OCI-LY1 (cell line): Measurements from ENCODE around the gene RHOD.

Source experiments
- H2AFZ ChIP-seq: fragments of 200-600 bp; sonication (generic), shearing (Covaris generic); 2 replicates; pipeline ENCODE4 v1.6.0; 2014; ENCODE audit warnings: antibody characterized with exemption, mild to moderate bottlenecking, low read length
- H3F3A ChIP-seq: fragments of 200-600 bp; sonication (generic), shearing (Covaris generic); 2 replicates; pipeline ENCODE4 v1.6.0; 2014; ENCODE audit warnings: mild to moderate bottlenecking, antibody characterized with exemption, low read length, moderate library complexity; ENCODE audit not compliant: insufficient read depth
- H3K27ac ChIP-seq: fragments of 200-600 bp; sonication (generic); 2 replicates; pipeline ENCODE4 v1.5.1; 2014; ENCODE audit warnings: low read length, mixed run types, mild to moderate bottlenecking, low read depth; ENCODE audit not compliant: poor library complexity, severe bottlenecking
- H3K27me3 ChIP-seq: fragments of 200-600 bp; sonication (generic); 2 replicates; pipeline ENCODE4 v1.6.0; 2014; ENCODE audit warnings: antibody characterized with exemption, mild to moderate bottlenecking, low read length, moderate library complexity; ENCODE audit not compliant: insufficient read depth
- H3K36me3 ChIP-seq: fragments of 200-600 bp; sonication (generic); 2 replicates; pipeline ENCODE4 v1.6.1; 2014; ENCODE audit warnings: mild to moderate bottlenecking, antibody characterized with exemption, low read length, moderate library complexity, mixed read lengths; ENCODE audit not compliant: insufficient read depth
- H3K4me1 ChIP-seq: fragments of 200-600 bp; sonication (generic); 2 replicates; pipeline ENCODE4 v1.5.1; 2014; ENCODE audit warnings: mild to moderate bottlenecking, low read length, moderate library complexity; ENCODE audit not compliant: insufficient read depth, severe bottlenecking
- H3K4me2 ChIP-seq: fragments of 200-600 bp; sonication (generic), shearing (Covaris generic); 2 replicates; pipeline ENCODE4 v1.6.1; 2014; ENCODE audit warnings: low read length
- H3K4me3 ChIP-seq: fragments of 200-600 bp; sonication (generic); 2 replicates; pipeline ENCODE4 v1.5.1; 2014; ENCODE audit warnings: low read length, low read depth, mild to moderate bottlenecking, mixed read lengths; ENCODE audit not compliant: poor library complexity, severe bottlenecking
- H3K79me2 ChIP-seq: fragments of 200-600 bp; shearing (Covaris generic); 2 replicates; pipeline ENCODE4 v1.6.1; 2016; ENCODE audit warnings: mixed run types, low read length, mixed read lengths; ENCODE audit not compliant: insufficient read depth
- H3K9ac ChIP-seq: fragments of 200-600 bp; sonication (generic), shearing (Covaris generic); 2 replicates; pipeline ENCODE4 v1.6.1; 2014; ENCODE audit warnings: mild to moderate bottlenecking, low read length, mixed read lengths
- H3K9me2 ChIP-seq: fragments of 200-600 bp; sonication (generic), shearing (Covaris generic); 2 replicates; pipeline ENCODE4 v1.6.1; 2014; ENCODE audit warnings: low read depth, mild to moderate bottlenecking, low read length, mixed read lengths
- H3K9me3 ChIP-seq: fragments of 200-600 bp; shearing (Covaris generic); 2 replicates; pipeline ENCODE4 v1.6.1; 2014; ENCODE audit warnings: low read length, mixed read lengths
- H4K20me1 ChIP-seq: fragments of 200-600 bp; sonication (generic), shearing (Covaris generic); 2 replicates; pipeline ENCODE4 v1.6.0; 2016; ENCODE audit warnings: mild to moderate bottlenecking, low read length; ENCODE audit not compliant: insufficient read depth
- EZH2 ChIP-seq: fragments of 200-600 bp; sonication (generic), shearing (Covaris generic); IDR thresholded peaks from 2 replicates; pipeline ENCODE4 v1.8.0; 2017; ENCODE audit warnings: borderline replicate concordance, mixed run types, mild to moderate bottlenecking, antibody characterized with exemption, low read length, moderate library complexity, mixed read lengths
- TF ChIP-seq, protein P1 (sequence below): fragments of 200-600 bp; sonication (generic), shearing (Covaris generic); IDR thresholded peaks from 2 replicates; pipeline ENCODE4 v1.5.1; 2017; ENCODE audit warnings: mild to moderate bottlenecking, antibody characterized with exemption, low read length, moderate library complexity, mixed read lengths

The RHOD gene

DNA sequence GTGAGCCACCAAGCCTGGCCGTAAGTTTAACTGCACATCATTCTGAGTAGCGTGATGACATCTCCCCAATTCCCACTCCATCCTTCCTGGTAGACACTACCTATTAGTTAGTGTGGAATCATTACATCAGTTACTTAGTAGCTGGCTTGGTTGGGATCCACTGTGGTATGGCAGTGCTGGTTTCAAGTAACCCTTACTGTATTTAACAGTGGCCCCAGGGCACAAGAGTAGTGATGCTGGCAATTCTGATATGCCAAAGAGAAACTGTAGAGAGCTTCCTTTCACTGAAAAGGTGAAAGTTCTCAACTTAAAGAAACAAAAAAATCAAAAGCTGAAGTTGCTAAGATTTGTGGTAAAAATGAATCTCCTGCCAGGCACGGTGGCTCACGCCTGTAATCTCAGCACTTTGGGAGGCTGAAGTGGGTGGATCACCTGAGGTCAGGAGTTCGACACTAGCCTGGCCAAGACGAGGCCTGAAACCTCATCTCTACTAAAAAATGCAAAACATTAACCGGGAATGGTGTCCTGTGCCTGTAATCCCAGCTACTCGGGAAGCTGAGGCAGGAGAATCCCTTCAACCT, 27.2 kb downstream of the RHOD start:
- Histone ChIP-seq H3K4me3 (no peak overlapping the region), H3K79me2 (no peaks in the 10 kb centered on the region), H3K27ac (no peak overlapping the region)

DNA sequence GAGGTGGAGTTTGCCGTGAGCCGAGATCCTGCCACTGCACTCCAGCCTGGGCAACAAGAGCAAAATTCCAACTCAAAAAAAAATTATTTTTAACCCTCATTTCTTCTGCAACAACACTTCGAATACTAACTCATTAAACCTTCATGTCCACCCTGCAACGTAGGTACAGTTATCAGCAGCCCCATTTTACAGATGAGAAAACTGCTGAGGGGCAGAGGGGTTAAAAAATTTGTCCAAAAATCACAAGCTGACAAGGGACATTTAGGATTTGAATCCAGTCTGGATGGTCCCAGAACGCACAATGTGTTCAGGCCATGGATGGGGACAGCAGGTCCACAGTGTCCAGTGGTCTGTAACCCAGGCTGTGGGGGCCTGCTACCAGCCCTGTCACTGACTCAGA, 29.0 kb downstream of the RHOD start:
- H3K4me1 ChIP-seq, result peaks cover 11% of the 10 kb centered on the region
- H3K9me2 ChIP-seq, result no peaks in the 10 kb centered on the region
- H3K27me3 ChIP-seq, result no peaks in the 10 kb centered on the region
- H3K79me2 ChIP-seq, result no peaks in the 10 kb centered on the region
- no peaks in the 10 kb centered on the region for H4K20me1 ChIP-seq
- no peak overlapping the region for H3K9ac ChIP-seq
- no peak overlapping the region for H3K4me2 ChIP-seq
- H3K27ac ChIP-seq, result no peak overlapping the region
- H3K36me3 ChIP-seq, result no peaks in the 10 kb centered on the region
- TF ChIP-seq EZH2, result no peak
- TF ChIP-seq, protein P1, sequence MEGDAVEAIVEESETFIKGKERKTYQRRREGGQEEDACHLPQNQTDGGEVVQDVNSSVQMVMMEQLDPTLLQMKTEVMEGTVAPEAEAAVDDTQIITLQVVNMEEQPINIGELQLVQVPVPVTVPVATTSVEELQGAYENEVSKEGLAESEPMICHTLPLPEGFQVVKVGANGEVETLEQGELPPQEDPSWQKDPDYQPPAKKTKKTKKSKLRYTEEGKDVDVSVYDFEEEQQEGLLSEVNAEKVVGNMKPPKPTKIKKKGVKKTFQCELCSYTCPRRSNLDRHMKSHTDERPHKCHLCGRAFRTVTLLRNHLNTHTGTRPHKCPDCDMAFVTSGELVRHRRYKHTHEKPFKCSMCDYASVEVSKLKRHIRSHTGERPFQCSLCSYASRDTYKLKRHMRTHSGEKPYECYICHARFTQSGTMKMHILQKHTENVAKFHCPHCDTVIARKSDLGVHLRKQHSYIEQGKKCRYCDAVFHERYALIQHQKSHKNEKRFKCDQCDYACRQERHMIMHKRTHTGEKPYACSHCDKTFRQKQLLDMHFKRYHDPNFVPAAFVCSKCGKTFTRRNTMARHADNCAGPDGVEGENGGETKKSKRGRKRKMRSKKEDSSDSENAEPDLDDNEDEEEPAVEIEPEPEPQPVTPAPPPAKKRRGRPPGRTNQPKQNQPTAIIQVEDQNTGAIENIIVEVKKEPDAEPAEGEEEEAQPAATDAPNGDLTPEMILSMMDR, result no peak
- no peak overlapping the region for H3K4me3 ChIP-seq
- no peaks in the 10 kb centered on the region for H3K9me3 ChIP-seq
- H2AFZ ChIP-seq, result no peak overlapping the region
- no peaks in the 10 kb centered on the region for H3F3A ChIP-seq

More for the DNA sequence above, 27.2 kb downstream of the RHOD start:
- no peaks in the 10 kb centered on the region for H4K20me1 ChIP-seq
- H3K4me2 ChIP-seq, result no peak overlapping the region
- no peak overlapping the region for H2AFZ ChIP-seq
- no peak overlapping the region for H3K9ac ChIP-seq
- H3K9me2 ChIP-seq, result no peaks in the 10 kb centered on the region
- peaks cover 11% of the 10 kb centered on the region for H3K4me1 ChIP-seq
- H3K27me3 ChIP-seq, result no peaks in the 10 kb centered on the region
- no peaks in the 10 kb centered on the region for H3F3A ChIP-seq
- no peaks in the 10 kb centered on the region for H3K9me3 ChIP-seq
- no peak for TF ChIP-seq EZH2
- TF ChIP-seq, protein P1, result no peak
- no peaks in the 10 kb centered on the region for H3K36me3 ChIP-seq

DNA sequence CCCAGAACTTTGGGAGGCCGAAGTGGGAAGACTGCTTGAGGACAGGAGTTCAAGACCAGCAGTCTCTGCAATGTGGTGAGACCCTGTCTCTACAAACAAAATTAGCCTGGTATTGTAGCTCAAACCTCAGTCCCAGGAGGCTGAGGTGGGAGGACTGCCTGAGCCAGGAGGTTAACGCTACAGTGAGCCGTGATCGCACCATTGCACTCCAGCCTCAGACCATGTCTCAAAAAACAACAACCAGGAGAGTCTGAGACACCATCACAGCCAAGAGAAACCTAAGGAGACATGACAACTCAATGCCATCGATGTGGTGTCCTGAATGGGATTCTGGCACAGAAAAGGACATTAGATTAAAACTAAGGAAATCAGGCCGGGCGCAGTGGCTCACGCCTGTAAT, 34.1 kb downstream of the RHOD start:
- no peaks in the 10 kb centered on the region for H3K27me3 ChIP-seq
- no peaks in the 10 kb centered on the region for H3K4me1 ChIP-seq
- H4K20me1 ChIP-seq, result no peaks in the 10 kb centered on the region
- no peaks in the 10 kb centered on the region for H3K36me3 ChIP-seq
- H2AFZ ChIP-seq, result no peak overlapping the region
- H3K4me3 ChIP-seq, result no peak overlapping the region
- H3K9ac ChIP-seq, result no peak overlapping the region
- H3K9me3 ChIP-seq, result no peaks in the 10 kb centered on the region
- no peak overlapping the region for H3K4me2 ChIP-seq
- no peaks in the 10 kb centered on the region for H3F3A ChIP-seq
- H3K79me2 ChIP-seq, result no peaks in the 10 kb centered on the region
- no peaks in the 10 kb centered on the region for H3K9me2 ChIP-seq
- no peak for TF ChIP-seq EZH2
- TF ChIP-seq, protein P1, result no peak
- no peak overlapping the region for H3K27ac ChIP-seq
